Stimulated activated CD4-positive, alpha-beta T cell treated with anti-CD3 and anti-CD28 coated beads, TNF-alpha, amount 100 ng/mL, for 4 hours (primary cell): Measurements from ENCODE around the gene SH3RF3.

ENCODE experiments used
- DNase-seq, 3 experiments: peaks; one replicate each; pipeline ENCODE4 v3.0.0-alpha.2; 2020; ENCODE audit warnings: low read depth in 3 of 3

The SH3RF3 gene

GRCh38 chr2:109351164-109351756 is 222.3 kb downstream of the SH3RF3 start:
- DNase-seq, result no peak

DNA sequence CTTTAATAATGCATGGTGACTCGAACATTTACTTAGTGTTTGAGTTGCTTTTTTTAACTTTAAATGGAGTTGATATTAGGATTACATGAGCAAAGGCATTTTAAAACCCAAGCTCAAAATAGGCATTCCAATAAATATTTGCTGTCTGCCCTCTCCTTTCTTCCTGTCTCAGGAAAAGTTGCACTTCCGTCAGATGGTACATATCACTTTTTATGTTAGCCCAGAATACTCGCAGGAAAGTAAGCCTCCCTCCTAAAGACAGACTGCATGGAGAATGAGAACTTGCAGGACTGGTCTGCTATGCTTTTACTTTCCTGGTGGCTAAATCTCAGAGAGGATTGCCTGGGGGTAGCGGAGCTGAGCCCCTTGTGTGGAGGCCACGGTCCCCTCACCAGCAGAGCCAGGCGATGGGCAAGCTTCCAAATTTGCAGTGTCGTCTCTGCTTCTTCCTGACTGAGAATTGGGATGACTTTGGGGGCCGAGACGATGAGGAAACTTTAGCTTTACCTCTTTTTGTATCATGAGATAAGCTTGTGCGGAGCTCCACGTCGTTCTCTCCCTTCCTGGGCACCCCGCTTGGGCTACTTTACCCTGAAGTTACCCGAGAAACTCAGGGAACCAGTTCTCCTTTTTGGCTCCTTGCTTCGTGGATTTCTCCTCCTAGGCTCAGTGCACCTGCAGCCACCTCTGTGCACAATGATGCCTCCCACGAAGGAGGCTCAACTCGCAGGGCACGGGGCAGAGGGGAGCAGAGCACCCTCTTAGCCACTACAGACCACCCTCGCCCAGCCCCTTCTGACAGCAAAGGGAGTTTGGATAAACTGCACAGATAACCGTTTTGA is 223.3 kb downstream of the SH3RF3 start:
- DNase-seq, result no peak

GRCh38 chr2:109352898-109353689 is 224.1 kb downstream of the SH3RF3 start:
- DNase-seq, result no peak

DNA sequence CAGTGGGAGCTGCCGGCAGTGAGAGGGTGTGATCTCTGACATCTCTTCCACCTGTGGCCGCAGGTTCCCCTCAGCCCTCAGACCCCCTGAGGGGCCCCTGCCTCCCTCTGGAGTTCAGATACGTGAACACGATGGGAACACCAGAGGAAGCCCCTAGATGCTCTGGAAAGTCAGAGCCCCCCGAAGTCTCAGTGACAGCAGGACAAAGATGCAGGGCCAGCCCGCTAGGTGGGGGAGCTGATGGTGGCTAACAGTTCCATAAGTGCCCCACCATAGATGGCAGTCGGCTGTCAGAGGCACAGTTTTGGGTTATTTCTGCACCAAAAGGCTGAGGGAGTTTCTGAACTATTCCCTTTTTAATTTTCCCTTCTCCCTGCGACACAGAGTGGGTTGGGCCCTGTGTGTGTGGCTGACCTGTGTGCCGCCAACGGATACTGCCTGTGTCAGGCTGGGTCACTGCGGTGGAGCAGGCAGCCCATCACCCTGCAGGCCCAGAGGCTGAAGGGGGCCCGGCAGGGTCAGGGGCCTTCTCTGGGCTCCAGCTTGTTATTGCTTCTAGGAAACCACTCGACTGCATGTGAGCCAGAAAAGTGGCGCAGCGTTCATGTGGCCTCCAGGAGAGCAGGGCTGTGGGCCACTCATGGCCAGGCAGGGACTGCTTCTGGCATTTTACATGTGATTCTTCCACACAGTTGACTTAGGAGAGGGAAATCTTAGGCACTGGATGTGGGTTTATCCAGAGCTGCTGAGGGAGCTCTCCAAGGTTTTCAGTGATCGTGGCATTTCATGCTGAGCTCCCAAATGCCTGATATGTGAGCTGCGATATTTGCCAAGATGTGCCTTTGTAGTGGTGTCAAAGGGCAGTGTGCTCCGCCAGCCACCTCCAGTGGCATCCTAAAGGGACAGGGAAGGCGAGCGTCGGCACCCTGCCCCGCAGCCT is 225.1 kb downstream of the SH3RF3 start:
- no peak for DNase-seq

DNA sequence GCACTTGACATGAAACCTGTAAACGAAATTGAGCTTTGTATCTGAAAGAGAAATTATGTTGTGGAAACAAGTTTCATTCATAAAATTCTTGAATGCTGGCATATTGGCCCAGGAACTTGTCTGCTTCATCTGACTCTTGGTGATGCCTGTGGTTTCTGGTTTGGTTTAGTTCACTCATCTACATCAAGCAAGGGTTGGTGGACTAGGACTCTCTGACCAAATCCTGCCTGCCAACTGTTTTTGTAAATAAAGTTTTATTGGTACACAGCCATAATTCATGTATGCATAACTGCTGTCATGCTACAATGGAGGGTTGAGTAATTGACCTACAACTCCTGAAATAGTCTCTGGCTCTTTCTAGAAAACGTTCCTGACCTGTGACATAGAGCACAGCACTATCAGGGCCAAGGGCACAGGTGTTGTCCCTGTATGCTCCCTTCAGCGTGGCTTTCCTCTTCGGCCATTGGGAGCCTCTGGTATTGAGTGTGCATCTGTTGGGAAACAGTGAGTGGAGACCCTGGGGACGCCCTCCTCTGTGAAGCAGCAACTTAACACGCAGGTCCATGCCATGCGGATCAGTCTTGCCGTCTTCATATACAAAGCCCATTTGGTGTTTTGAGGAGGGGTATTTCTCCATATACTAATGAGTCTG is 226.3 kb downstream of the SH3RF3 start:
- no peak for DNase-seq

GRCh38 chr2:109356324-109357035 is 227.5 kb downstream of the SH3RF3 start:
- DNase-seq, result no peak

DNA sequence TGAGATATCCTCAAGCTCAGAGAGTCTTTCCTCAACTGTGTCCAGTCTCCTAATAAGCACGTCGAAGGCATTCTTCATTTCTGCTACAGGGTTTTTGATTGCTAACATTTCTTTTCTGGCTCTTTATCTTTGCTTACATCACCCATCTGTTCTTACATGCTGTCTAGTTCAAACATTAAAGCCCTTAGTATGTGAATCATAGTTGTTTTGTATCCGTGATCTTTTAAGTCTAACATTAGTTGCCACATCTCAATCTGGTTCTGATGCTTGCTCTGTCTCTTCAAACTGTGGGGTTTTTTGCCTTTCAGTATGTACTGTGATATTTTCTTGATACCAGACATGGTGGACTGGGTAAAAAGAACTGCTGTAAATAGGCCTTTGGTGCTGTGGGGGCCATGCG is 235.2 kb downstream of the SH3RF3 start:
- DNase-seq, result no peak

GRCh38 chr2:109365131-109365530 is 236.1 kb downstream of the SH3RF3 start:
- no peak for DNase-seq

- no peak for DNase-seq
Observed at GRCh38 chr2:109367683-109368082, 238.7 kb downstream of the SH3RF3 start.

DNA sequence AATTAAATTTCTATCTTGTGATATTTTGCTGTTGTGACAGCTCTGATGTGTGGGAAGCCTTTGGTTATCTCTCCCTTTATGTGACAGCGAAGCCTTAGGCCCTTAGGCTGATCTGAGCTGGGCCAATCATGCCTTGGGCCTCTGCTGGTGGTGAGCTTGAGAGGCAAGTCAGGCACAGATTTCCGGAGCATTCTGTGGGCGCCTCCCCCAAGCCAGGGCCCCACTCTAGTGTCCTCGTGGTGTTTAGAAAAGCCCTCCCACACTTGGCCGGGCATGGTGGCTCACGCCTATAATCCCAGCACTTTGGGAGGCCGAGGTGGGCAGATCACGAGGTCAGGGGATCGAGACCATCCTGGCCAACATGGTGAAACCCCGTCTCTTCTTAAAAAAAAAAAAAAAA is 239.8 kb downstream of the SH3RF3 start:
- DNase-seq, result no peak

DNA sequence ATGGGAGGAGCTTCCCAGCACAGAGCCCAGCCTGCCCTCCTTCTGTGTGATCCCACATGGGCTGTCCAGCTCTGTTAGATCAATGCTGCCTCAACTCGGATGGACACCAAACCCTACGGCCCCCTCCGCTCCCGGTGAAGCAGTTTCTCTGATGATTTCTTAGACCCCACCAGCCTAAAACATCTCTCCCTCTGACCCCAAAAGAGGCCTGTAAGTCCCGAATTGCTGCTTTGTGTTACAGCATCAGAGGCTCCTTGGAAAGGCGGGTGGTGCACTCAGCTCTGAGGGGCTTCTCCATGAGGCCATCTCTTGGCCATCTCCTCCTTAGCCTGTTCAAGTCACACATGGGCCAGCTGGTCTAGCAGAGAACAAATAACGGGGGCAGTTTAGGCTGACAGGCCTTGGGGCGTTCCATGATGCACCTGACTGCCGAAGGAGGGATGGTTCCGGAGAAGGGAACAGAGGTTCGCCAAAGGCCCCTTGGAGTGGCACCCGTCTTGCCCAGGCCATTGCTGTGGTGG is 240.7 kb downstream of the SH3RF3 start:
- no peak for DNase-seq

GRCh38 chr2:109370399-109371035 is 241.5 kb downstream of the SH3RF3 start:
- DNase-seq, result no peak

GRCh38 chr2:109371481-109372170 is 242.6 kb downstream of the SH3RF3 start:
- no peak for DNase-seq

DNA sequence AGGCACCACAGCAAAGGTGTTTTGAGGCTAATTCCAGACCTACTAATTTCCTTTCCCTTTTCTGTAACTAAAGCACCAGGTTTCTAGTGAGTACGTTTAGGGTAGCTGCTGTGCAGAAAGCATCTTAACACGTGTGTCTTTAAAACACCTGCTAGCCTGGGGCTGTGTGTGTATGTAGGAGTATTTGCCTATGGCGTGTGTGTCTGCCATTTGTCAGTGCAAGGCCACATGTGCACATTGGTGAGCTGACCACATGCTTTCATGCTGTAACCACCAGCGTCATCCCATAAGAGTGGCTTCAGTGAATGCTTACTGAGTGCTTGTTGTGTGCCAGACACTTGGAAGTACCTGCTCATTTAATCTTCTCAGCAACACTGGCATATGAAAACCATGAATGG is 243.2 kb downstream of the SH3RF3 start:
- DNase-seq, result no peak

DNA sequence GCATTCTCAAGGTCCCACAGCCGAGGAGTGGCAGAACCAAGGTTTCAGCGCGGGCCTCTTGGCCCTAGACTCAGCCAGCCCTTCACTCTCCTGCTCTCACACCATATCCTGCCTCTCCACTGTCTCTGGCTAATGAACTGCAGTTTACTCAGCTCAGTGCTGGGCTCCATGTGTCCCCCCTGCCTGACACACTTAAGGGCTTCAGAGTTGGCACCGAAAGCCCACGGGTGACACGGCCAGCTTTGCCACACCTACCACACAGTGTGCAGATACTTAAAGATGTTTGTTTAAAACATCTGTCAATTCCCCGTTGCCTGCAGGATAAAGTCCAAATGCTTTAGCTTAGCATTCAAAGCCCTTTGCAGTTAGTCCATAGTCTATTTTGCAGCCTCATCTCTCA is 243.6 kb downstream of the SH3RF3 start:
- DNase-seq, result no peak

- DNase-seq, result no peak
Observed at GRCh38 chr2:109373791-109374547, 245.0 kb downstream of the SH3RF3 start.

DNA sequence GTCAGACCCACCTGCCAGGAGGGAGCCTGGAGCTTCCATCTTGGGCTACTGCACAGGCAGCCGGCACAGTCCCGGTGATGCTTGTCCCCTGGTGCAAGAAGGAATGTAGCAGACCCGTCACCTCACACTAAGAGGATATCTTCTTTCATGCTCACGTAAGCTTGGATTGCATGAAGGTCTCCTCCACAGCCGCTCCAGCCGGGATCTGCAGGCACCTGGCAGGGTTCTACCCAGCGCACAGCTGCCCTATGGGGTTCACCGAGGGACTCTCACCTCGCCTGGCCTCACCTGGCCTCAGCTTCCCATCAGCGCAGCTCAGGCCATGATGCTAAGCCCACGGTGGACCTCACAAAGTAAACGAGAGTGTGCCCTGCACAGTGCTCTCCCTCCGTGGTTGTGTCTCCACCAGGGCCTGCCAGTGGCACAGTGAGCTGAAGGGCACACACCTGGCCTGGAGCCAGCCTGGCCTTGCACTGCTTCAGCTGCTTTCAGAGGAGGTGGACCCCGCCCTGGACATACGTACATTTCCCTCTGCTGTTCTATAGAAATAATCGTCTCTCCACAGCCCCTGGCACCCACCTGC is 245.6 kb downstream of the SH3RF3 start:
- DNase-seq, result no peak

- DNase-seq, result no peak
Observed at GRCh38 chr2:109375131-109375561, 246.1 kb downstream of the SH3RF3 start.
